Measurements from ENCODE around the gene TXNDC17. TPM values are rescaled to one million over a fixed set of nuclear protein-coding genes. Genes with fewer than 3 reads are reported as not detected.

The TXNDC17 gene
- total RNA-seq, 1 experiment from 2014 or later: 75.4 TPM

- Histone ChIP-seq H3K27ac (ENCODE audit: low read length) (peak overlapping the region; percentile 52), H3K27me3 (ENCODE audit: low read length) (no peaks in the 10 kb centered on the region), H3K4me1 (ENCODE audit: low read length) (peaks cover 33% of the 10 kb centered on the region), H3K9me3 (ENCODE audit: low read length) (no peaks in the 10 kb centered on the region), H3K4me3 (ENCODE audit: low read length) (no peak overlapping the region), H3K9me2 (replicated peaks; ENCODE audit: insufficient read depth, low read length) (no peaks in the 10 kb centered on the region), H3K36me3 (ENCODE audit: insufficient read depth, low read length) (peaks cover 64% of the 10 kb centered on the region), H4K20me1 (ENCODE audit: insufficient read depth, low read depth, low read length) (no peaks in the 10 kb centered on the region), H2AFZ (ENCODE audit: low read length) (0 out of 2 replicates have a peak overlapping the region, but pooled peaks have one; percentile 12), H3K4me2 (ENCODE audit: low read depth, low read length, poor library complexity, severe bottlenecking) (peak overlapping the region; percentile 38), H3K9ac (ENCODE audit: low read length) (0 out of 2 replicates have a peak overlapping the region, but pooled peaks have one; percentile 12), H3K79me2 (ENCODE audit: low read length) (peaks cover 17% of the 10 kb centered on the region)
- DNase-seq: peak; percentile 79
These were observed 41.5 kb upstream of the TXNDC17 start for GRCh38 chr17:6599364-6599763.

DNA sequence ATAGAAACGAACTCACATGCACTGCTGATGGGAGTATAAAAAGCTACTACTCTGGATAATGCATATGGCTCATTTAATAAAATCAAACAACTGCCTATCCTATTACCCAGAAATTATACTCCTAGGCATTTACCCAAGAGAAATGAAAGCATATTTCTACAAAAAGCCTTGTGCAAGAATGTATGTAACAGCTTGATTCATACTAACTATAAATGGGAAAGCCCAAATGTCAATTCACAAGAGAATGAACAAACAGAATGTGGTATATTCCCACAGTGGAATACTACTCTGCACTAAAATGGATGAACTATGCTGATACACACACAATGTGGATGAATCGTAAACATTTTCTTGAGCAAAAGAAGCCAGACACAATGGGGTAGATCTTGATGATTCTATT lies 38.7 kb upstream of the TXNDC17 start:
- Histone ChIP-seq H3K9me3 (ENCODE audit: low read length) (no peaks in the 10 kb centered on the region), H3K9me2 (replicated peaks; ENCODE audit: insufficient read depth, low read length) (no peaks in the 10 kb centered on the region), H3K27me3 (ENCODE audit: low read length) (no peaks in the 10 kb centered on the region), H3K4me3 (ENCODE audit: low read length) (no peak overlapping the region), H3K36me3 (ENCODE audit: insufficient read depth, low read length) (peaks cover 70% of the 10 kb centered on the region), H3K79me2 (ENCODE audit: low read length) (peaks cover 17% of the 10 kb centered on the region), H2AFZ (ENCODE audit: low read length) (no peak overlapping the region), H3K9ac (ENCODE audit: low read length) (no peak overlapping the region), H3K4me1 (ENCODE audit: low read length) (peaks cover 33% of the 10 kb centered on the region), H3K4me2 (ENCODE audit: low read depth, low read length, poor library complexity, severe bottlenecking) (no peak overlapping the region), H3K27ac (ENCODE audit: low read length) (no peak overlapping the region), H4K20me1 (ENCODE audit: insufficient read depth, low read depth, low read length) (no peaks in the 10 kb centered on the region)
- no peak for DNase-seq

DNA sequence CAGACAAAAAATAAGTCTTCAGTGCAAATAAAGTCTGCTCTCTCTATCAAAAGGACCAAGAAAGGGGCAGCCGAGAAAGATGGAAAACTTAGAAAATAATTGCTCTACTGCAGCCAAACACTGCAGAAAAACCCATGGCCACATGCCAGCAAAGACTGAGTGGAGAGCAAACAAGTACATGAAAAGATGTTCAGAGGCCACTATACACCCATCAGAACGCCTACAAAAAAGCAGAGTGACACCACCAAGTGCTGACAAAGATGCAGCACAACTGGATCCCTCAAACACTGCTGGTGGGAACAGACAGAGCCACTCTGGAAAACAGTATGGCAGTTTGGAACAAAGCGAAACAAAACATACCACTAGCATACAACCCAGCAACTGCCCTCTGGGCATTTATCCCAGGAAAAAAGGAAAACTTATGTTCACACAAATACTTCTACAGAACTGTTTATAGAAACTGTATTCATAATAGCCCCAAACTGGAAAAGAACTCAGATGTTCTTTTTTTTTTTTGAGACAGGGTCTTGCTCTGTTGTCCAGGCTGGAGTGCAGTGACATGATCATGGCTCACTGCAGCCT lies 37.0 kb upstream of the TXNDC17 start:
- no peaks in the 10 kb centered on the region for H3K27me3 ChIP-seq (ENCODE audit: low read length)

DNA sequence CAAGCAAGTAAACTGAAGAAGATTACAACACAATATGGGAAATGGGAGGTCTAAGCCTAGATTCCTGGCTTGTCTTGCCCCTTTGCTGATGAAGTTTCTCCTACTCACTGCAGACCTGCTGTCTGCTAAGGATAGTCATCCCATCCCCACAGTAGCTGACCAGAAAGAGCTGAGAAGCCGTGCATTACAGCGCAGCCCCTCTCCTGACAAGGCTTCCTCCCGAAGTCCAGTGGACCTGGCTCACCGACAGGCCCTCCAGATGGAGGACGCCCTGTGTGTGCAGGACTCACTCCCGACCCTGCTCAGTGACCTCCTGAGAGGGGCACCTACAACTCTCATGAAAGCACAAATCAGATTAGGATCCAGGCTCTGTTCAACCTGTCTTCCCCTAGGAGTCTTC lies 35.7 kb upstream of the TXNDC17 start:
- H3K4me3 ChIP-seq (ENCODE audit: low read length): no peak overlapping the region
- no peaks in the 10 kb centered on the region for H3K27me3 ChIP-seq (ENCODE audit: low read length)
- H3K4me2 ChIP-seq (ENCODE audit: low read depth, low read length, poor library complexity, severe bottlenecking): no peak overlapping the region
- H3K36me3 ChIP-seq (ENCODE audit: insufficient read depth, low read length): peaks cover 63% of the 10 kb centered on the region; the same call in 1 of the 2 replicates
- H3K27ac ChIP-seq (ENCODE audit: low read length): no peak overlapping the region
- DNase-seq: no peak
- H3K9me3 ChIP-seq (ENCODE audit: low read length): no peaks in the 10 kb centered on the region
- no peak overlapping the region for H3K9ac ChIP-seq (ENCODE audit: low read length)
- H3K79me2 ChIP-seq (ENCODE audit: low read length): peaks cover 17% of the 10 kb centered on the region
- H2AFZ ChIP-seq (ENCODE audit: low read length): no peak overlapping the region
- no peaks in the 10 kb centered on the region for H4K20me1 ChIP-seq (ENCODE audit: insufficient read depth, low read depth, low read length)
- no peaks in the 10 kb centered on the region for H3K9me2 ChIP-seq (replicated peaks; ENCODE audit: insufficient read depth, low read length)
- peaks cover 6% of the 10 kb centered on the region for H3K4me1 ChIP-seq (ENCODE audit: low read length)

More for the DNA sequence above, 37.0 kb upstream of the TXNDC17 start:
- H3K9me3 ChIP-seq (ENCODE audit: low read length): no peaks in the 10 kb centered on the region
- no peaks in the 10 kb centered on the region for H4K20me1 ChIP-seq (ENCODE audit: insufficient read depth, low read depth, low read length)
- peaks cover 67% of the 10 kb centered on the region for H3K36me3 ChIP-seq (ENCODE audit: insufficient read depth, low read length)
- H3K27ac ChIP-seq (ENCODE audit: low read length): no peak overlapping the region
- no peak overlapping the region for H2AFZ ChIP-seq (ENCODE audit: low read length)
- peaks cover 19% of the 10 kb centered on the region for H3K4me1 ChIP-seq (ENCODE audit: low read length)
- no peak overlapping the region for H3K4me2 ChIP-seq (ENCODE audit: low read depth, low read length, poor library complexity, severe bottlenecking)
- DNase-seq: no peak
- no peak overlapping the region for H3K4me3 ChIP-seq (ENCODE audit: low read length)
- H3K9me2 ChIP-seq (replicated peaks; ENCODE audit: insufficient read depth, low read length): no peaks in the 10 kb centered on the region
- no peak overlapping the region for H3K9ac ChIP-seq (ENCODE audit: low read length)
- H3K79me2 ChIP-seq (ENCODE audit: low read length): peaks cover 17% of the 10 kb centered on the region

GRCh38 chr17:6608321-6608720 lies 32.5 kb upstream of the TXNDC17 start:
- H3K36me3 ChIP-seq (ENCODE audit: insufficient read depth, low read length): peaks cover 55% of the 10 kb centered on the region; the same call in 1 of the 2 replicates
- no peak for DNase-seq
- no peak overlapping the region for H3K4me2 ChIP-seq (ENCODE audit: low read depth, low read length, poor library complexity, severe bottlenecking)
- peaks cover 15% of the 10 kb centered on the region for H3K79me2 ChIP-seq (ENCODE audit: low read length)
- no peaks in the 10 kb centered on the region for H3K4me1 ChIP-seq (ENCODE audit: low read length)
- no peak overlapping the region for H2AFZ ChIP-seq (ENCODE audit: low read length)
- no peaks in the 10 kb centered on the region for H4K20me1 ChIP-seq (ENCODE audit: insufficient read depth, low read depth, low read length)
- H3K4me3 ChIP-seq (ENCODE audit: low read length): no peak overlapping the region
- no peaks in the 10 kb centered on the region for H3K9me2 ChIP-seq (replicated peaks; ENCODE audit: insufficient read depth, low read length)
- H3K27ac ChIP-seq (ENCODE audit: low read length): no peak overlapping the region
- no peaks in the 10 kb centered on the region for H3K9me3 ChIP-seq (ENCODE audit: low read length)
- H3K9ac ChIP-seq (ENCODE audit: low read length): no peak overlapping the region
- H3K27me3 ChIP-seq (ENCODE audit: low read length): no peaks in the 10 kb centered on the region

DNA sequence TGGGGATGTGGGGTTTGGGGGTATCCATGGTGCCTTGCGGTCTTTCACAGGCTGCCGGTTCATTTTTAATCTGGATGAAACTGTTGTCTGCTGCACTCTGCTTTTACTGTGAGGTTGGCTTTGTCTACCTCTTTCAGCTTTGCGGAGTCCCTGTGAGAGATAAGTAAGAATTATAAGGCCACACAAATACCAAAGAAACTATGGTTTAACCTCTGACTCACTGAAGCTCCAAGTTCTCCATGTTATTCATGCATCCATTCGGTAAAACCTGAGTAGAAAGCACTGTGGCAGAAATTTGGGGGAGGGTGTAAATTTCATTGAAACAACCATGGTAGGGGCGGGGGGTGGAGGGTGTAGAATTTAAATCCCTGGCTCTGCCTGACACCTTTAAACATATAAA lies 30.8 kb upstream of the TXNDC17 start:
- H3K9ac ChIP-seq (ENCODE audit: low read length): no peak overlapping the region
- peaks cover 53% of the 10 kb centered on the region; the same call in 1 of the 2 replicates for H3K36me3 ChIP-seq (ENCODE audit: insufficient read depth, low read length)
- H3K9me2 ChIP-seq (replicated peaks; ENCODE audit: insufficient read depth, low read length): no peaks in the 10 kb centered on the region
- no peaks in the 10 kb centered on the region for H3K27me3 ChIP-seq (ENCODE audit: low read length)
- no peak overlapping the region for H3K4me2 ChIP-seq (ENCODE audit: low read depth, low read length, poor library complexity, severe bottlenecking)
- H4K20me1 ChIP-seq (ENCODE audit: insufficient read depth, low read depth, low read length): no peaks in the 10 kb centered on the region
- H3K4me1 ChIP-seq (ENCODE audit: low read length): no peaks in the 10 kb centered on the region
- H3K9me3 ChIP-seq (ENCODE audit: low read length): no peaks in the 10 kb centered on the region
- DNase-seq: no peak
- H3K79me2 ChIP-seq (ENCODE audit: low read length): peaks cover 26% of the 10 kb centered on the region
- H3K27ac ChIP-seq (ENCODE audit: low read length): no peak overlapping the region
- H2AFZ ChIP-seq (ENCODE audit: low read length): no peak overlapping the region
- H3K4me3 ChIP-seq (ENCODE audit: low read length): no peak overlapping the region

- Histone ChIP-seq H4K20me1 (ENCODE audit: insufficient read depth, low read depth, low read length) (no peaks in the 10 kb centered on the region), H3K27ac (ENCODE audit: low read length) (no peak overlapping the region), H3K9me3 (ENCODE audit: low read length) (no peaks in the 10 kb centered on the region), H3K4me2 (ENCODE audit: low read depth, low read length, poor library complexity, severe bottlenecking) (no peak overlapping the region), H3K4me3 (ENCODE audit: low read length) (no peak overlapping the region), H3K9ac (ENCODE audit: low read length) (no peak overlapping the region), H3K79me2 (ENCODE audit: low read length) (peaks cover 32% of the 10 kb centered on the region), H3K9me2 (replicated peaks; ENCODE audit: insufficient read depth, low read length) (no peaks in the 10 kb centered on the region), H3K27me3 (ENCODE audit: low read length) (no peaks in the 10 kb centered on the region), H3K36me3 (ENCODE audit: insufficient read depth, low read length) (peaks cover 45% of the 10 kb centered on the region), H3K4me1 (ENCODE audit: low read length) (no peaks in the 10 kb centered on the region), H2AFZ (ENCODE audit: low read length) (no peak overlapping the region)
- no peak for DNase-seq
These were observed 29.6 kb upstream of the TXNDC17 start for GRCh38 chr17:6611231-6611630.

- H3K27ac ChIP-seq (ENCODE audit: low read length): no peak overlapping the region
- no peak overlapping the region for H3K4me2 ChIP-seq (ENCODE audit: low read depth, low read length, poor library complexity, severe bottlenecking)
- DNase-seq: no peak
- H3K9me2 ChIP-seq (replicated peaks; ENCODE audit: insufficient read depth, low read length): no peaks in the 10 kb centered on the region
- H3K36me3 ChIP-seq (ENCODE audit: insufficient read depth, low read length): peaks cover 61% of the 10 kb centered on the region
- peaks cover 47% of the 10 kb centered on the region for H3K79me2 ChIP-seq (ENCODE audit: low read length)
- H2AFZ ChIP-seq (ENCODE audit: low read length): no peak overlapping the region
- no peaks in the 10 kb centered on the region for H4K20me1 ChIP-seq (ENCODE audit: insufficient read depth, low read depth, low read length)
- H3K27me3 ChIP-seq (ENCODE audit: low read length): no peaks in the 10 kb centered on the region
- H3K9ac ChIP-seq (ENCODE audit: low read length): no peak overlapping the region
- H3K4me3 ChIP-seq (ENCODE audit: low read length): no peak overlapping the region
- no peaks in the 10 kb centered on the region for H3K4me1 ChIP-seq (ENCODE audit: low read length)
- H3K9me3 ChIP-seq (ENCODE audit: low read length): no peaks in the 10 kb centered on the region
These were observed 16.9 kb upstream of the TXNDC17 start for GRCh38 chr17:6623941-6624340.

All from Karpas-422 (cell line).